ENCODE results near the gene MAGT1. TPM values are rescaled to one million over a fixed set of nuclear protein-coding genes. Genes with fewer than 3 reads are reported as not detected.
"Not testable (repeated sequence)": the region's sequence is repeated elsewhere in the genome, so short reads cannot be mapped to it uniquely, and the experiment has no call there.

MAGT1 gene
- polyA plus RNA-seq, 1 donor (not counting 4 experiments of a cell fraction or from before 2014, with no cell fraction given), result 55.4 TPM

DNA sequence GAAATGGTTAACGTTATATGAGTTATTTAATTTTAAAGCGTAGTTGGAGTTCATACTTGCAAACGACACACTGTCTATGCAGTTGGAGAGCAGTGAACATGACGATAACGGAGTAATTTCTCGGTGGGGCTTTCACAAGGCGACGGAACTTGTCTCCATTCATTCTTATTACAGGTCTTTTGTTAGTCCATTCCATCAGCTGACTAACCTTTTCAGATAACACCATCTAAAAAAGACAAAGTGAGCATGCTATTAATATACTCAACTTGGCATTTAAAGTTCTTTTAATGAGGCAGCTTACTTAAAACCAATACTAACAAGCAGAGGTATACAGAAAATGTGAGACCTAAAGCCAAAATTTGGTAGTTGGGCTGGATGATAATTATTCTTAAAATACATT lies 19.9 kb downstream of the MAGT1 start:
- Histone ChIP-seq H3K79me2 (ENCODE audit: control insufficient read depth, insufficient read depth, low read length) (peaks cover 2% of the 10 kb centered on the region), H3K9me3 (ENCODE audit: control insufficient read depth, low read depth, low read length) (no peaks in the 10 kb centered on the region), H3K4me1 (ENCODE audit: control insufficient read depth, extremely low read depth, insufficient read depth, low read length) (no peaks in the 10 kb centered on the region), H3K9ac (ENCODE audit: control insufficient read depth, extremely low read depth, insufficient read depth, low read length) (no peak overlapping the region), H3K4me3 (ENCODE audit: control insufficient read depth in 2 of 3, extremely low read depth in 1 of 3, insufficient read depth in 2 of 3, low read depth in 1 of 3, low read length in 3 of 3) (no peak overlapping the region), H3K4me2 (ENCODE audit: control insufficient read depth, extremely low read depth, insufficient read depth, low read depth, low read length) (no peak overlapping the region), H3K36me3 (ENCODE audit: control insufficient read depth in 2 of 2, extremely low read depth in 1 of 2, insufficient read depth in 2 of 2, low read length in 2 of 2) (peaks cover 0 to 3% of the 10 kb centered on the region in 2 experiments), H4K20me1 (ENCODE audit: control insufficient read depth, extremely low read depth, insufficient read depth, low read length) (no peaks in the 10 kb centered on the region), H2AFZ (ENCODE audit: control insufficient read depth, low read length) (no peak overlapping the region), H3K27me3 (ENCODE audit: control insufficient read depth, extremely low read depth, insufficient read depth, low read length) (no peaks in the 10 kb centered on the region), H3K27ac (ENCODE audit: control insufficient read depth, insufficient read depth, low read length) (no peak overlapping the region), H3K9me1 (ENCODE audit: control insufficient read depth, extremely low read depth, insufficient read depth, low read length) (no peaks in the 10 kb centered on the region)
- dilution Hi-C loops (cut with MboI; ENCODE audit: extremely low pct_ligation_motif_present, low sequenced_read_pairs), result no loop called here
- FAIRE-seq, result no peak
- no peak for TF ChIP-seq EZH2 (IDR thresholded peaks at IDR 0.05; ENCODE audit: low read length)
- TF ChIP-seq, protein P1, sequence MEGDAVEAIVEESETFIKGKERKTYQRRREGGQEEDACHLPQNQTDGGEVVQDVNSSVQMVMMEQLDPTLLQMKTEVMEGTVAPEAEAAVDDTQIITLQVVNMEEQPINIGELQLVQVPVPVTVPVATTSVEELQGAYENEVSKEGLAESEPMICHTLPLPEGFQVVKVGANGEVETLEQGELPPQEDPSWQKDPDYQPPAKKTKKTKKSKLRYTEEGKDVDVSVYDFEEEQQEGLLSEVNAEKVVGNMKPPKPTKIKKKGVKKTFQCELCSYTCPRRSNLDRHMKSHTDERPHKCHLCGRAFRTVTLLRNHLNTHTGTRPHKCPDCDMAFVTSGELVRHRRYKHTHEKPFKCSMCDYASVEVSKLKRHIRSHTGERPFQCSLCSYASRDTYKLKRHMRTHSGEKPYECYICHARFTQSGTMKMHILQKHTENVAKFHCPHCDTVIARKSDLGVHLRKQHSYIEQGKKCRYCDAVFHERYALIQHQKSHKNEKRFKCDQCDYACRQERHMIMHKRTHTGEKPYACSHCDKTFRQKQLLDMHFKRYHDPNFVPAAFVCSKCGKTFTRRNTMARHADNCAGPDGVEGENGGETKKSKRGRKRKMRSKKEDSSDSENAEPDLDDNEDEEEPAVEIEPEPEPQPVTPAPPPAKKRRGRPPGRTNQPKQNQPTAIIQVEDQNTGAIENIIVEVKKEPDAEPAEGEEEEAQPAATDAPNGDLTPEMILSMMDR (optimal IDR thresholded peaks at IDR 0.05 in 1 of 3, IDR thresholded peaks at IDR 0.05 in 1 of 3, conservative IDR thresholded peaks at IDR 0.05 in 1 of 3; ENCODE audit: extremely low read depth in 1 of 3, insufficient read depth in 2 of 3, low read length in 3 of 3), result no peak
- DNase-seq (ENCODE audit: low read depth, low spot score), result no peak

DNA sequence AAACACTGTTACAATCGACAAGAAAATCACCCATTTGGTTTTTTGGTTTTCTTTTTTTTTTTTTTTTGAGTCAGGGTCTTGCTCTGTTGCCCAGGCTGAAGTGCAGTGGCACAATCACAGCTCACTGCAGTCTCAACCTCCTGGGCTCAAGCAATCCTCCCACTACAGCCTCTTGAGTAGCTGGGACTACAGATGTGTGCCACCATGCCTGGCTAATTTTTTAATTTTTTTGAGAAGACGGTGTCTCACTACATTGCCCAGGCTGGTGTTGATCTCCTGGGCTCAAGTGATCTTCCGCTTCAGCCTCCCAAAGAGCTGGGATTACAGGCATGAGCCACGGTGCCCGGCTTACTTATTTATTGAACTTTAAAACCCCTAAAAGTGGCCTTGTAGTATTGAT lies 63.7 kb downstream of the MAGT1 start:
- H3K9ac ChIP-seq (ENCODE audit: control insufficient read depth, extremely low read depth, insufficient read depth, low read length); FAIRE-seq; H2AFZ ChIP-seq (ENCODE audit: control insufficient read depth, low read length); H3K9me1 ChIP-seq (ENCODE audit: control insufficient read depth, extremely low read depth, insufficient read depth, low read length); dilution Hi-C loops (cut with MboI; ENCODE audit: extremely low pct_ligation_motif_present, low sequenced_read_pairs); H3K36me3 ChIP-seq (ENCODE audit: control insufficient read depth in 2 of 2, extremely low read depth in 1 of 2, insufficient read depth in 2 of 2, low read length in 2 of 2); DNase-seq (ENCODE audit: low read depth, low spot score); H3K9me3 ChIP-seq (ENCODE audit: control insufficient read depth, low read depth, low read length); H3K4me1 ChIP-seq (ENCODE audit: control insufficient read depth, extremely low read depth, insufficient read depth, low read length); H3K27ac ChIP-seq (ENCODE audit: control insufficient read depth, insufficient read depth, low read length); H4K20me1 ChIP-seq (ENCODE audit: control insufficient read depth, extremely low read depth, insufficient read depth, low read length); H3K4me3 ChIP-seq (ENCODE audit: control insufficient read depth in 2 of 3, extremely low read depth in 1 of 3, insufficient read depth in 2 of 3, low read depth in 1 of 3, low read length in 3 of 3); H3K27me3 ChIP-seq (ENCODE audit: control insufficient read depth, extremely low read depth, insufficient read depth, low read length); H3K4me2 ChIP-seq (ENCODE audit: control insufficient read depth, extremely low read depth, insufficient read depth, low read depth, low read length); H3K79me2 ChIP-seq (ENCODE audit: control insufficient read depth, insufficient read depth, low read length): not testable (repeated sequence)

DNA sequence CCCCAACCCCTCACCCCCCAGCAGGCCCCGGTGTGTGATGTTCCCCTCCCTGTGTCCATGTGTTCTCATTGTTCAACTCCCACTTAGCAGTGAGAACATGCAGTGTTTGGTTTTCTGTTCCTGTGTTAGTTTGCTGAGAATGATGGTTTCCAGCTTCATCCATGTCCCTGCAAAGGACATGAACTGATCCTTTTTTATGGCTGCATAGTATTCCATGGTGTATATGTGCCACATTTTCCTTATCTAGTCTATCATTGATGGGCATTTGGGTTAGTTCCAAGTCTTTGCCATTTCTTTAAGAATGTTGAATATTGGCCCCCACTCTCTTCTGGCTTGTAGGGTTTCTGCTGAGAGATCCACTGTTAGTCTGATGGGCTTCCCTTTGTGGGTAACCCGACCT lies 73.2 kb downstream of the MAGT1 start:
- H3K4me3 ChIP-seq (ENCODE audit: control insufficient read depth in 2 of 3, extremely low read depth in 1 of 3, insufficient read depth in 2 of 3, low read depth in 1 of 3, low read length in 3 of 3); H4K20me1 ChIP-seq (ENCODE audit: control insufficient read depth, extremely low read depth, insufficient read depth, low read length); dilution Hi-C loops (cut with MboI; ENCODE audit: extremely low pct_ligation_motif_present, low sequenced_read_pairs); H3K36me3 ChIP-seq (ENCODE audit: control insufficient read depth in 2 of 2, extremely low read depth in 1 of 2, insufficient read depth in 2 of 2, low read length in 2 of 2); H3K4me2 ChIP-seq (ENCODE audit: control insufficient read depth, extremely low read depth, insufficient read depth, low read depth, low read length); FAIRE-seq; H3K27ac ChIP-seq (ENCODE audit: control insufficient read depth, insufficient read depth, low read length); H3K4me1 ChIP-seq (ENCODE audit: control insufficient read depth, extremely low read depth, insufficient read depth, low read length); H3K79me2 ChIP-seq (ENCODE audit: control insufficient read depth, insufficient read depth, low read length); H3K27me3 ChIP-seq (ENCODE audit: control insufficient read depth, extremely low read depth, insufficient read depth, low read length); H2AFZ ChIP-seq (ENCODE audit: control insufficient read depth, low read length); H3K9me1 ChIP-seq (ENCODE audit: control insufficient read depth, extremely low read depth, insufficient read depth, low read length); H3K9ac ChIP-seq (ENCODE audit: control insufficient read depth, extremely low read depth, insufficient read depth, low read length); DNase-seq (ENCODE audit: low read depth, low spot score); H3K9me3 ChIP-seq (ENCODE audit: control insufficient read depth, low read depth, low read length): not testable (repeated sequence)
